T-helper 2 cell treated with Interferon-gamma antibody and Interleukin-4, amounts not matched to agents 5 μg/mL and 100 μg/mL, for 36 hours (primary cell): ENCODE results near the gene COL3A1.

Experiments
- DNase-seq: peaks from one replicate; pipeline ENCODE4 v3.0.0; 2021; ENCODE audit warnings: low spot score
- H3K27ac Mint-ChIP-seq: one replicate; pipeline ENCODE4 v1.8.0; 2021; ENCODE audit warnings: mild to moderate bottlenecking, mixed read lengths
- H3K27me3 Mint-ChIP-seq: one replicate; pipeline ENCODE4 v1.8.0; 2021; ENCODE audit warnings: low read depth, mixed read lengths
- H3K36me3 Mint-ChIP-seq: one replicate; pipeline ENCODE4 v1.8.0; 2021; ENCODE audit warnings: low read depth, mixed read lengths
- H3K4me1 Mint-ChIP-seq: one replicate; pipeline ENCODE4 v1.8.0; 2021; ENCODE audit warnings: low read depth, mixed read lengths
- H3K4me3 Mint-ChIP-seq: one replicate; pipeline ENCODE4 v1.8.0; 2022; ENCODE audit warnings: mild to moderate bottlenecking, moderate library complexity, mixed read lengths
- H3K9me3 Mint-ChIP-seq: one replicate; pipeline ENCODE4 v1.8.0; 2021; ENCODE audit warnings: mixed read lengths

COL3A1 gene

DNA sequence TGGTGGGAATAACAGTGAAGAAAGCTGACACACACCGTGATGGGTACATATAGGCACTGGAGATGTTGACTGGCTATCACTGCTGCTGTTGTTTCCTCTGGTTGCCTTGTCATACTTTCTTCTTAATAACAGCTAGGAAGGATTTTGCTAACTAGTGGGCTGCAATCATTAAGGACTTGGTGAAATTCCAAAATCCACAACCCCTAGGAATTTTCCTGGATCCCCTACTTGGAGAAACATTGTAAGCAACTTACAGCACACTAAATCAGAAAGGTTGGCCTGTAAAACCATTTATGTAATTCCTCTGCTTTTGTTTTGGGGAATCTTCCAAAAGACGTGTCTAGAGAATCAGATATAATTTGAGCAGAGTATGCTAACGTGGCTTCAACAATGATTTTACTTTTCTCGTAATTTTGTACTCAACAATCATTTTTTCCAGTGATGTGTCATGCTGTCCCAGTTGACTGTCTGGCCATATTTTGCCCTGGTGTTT lies 8.0 kb upstream of the COL3A1 start:
- Mint-ChIP-seq H3K4me1 (no peaks in the 10 kb centered on the region), H3K9me3 (no peaks in the 10 kb centered on the region), H3K36me3 (no peaks in the 10 kb centered on the region), H3K27ac (no peak overlapping the region), H3K4me3 (no peak overlapping the region), H3K27me3 (no peaks in the 10 kb centered on the region)
- no peak for DNase-seq

DNA sequence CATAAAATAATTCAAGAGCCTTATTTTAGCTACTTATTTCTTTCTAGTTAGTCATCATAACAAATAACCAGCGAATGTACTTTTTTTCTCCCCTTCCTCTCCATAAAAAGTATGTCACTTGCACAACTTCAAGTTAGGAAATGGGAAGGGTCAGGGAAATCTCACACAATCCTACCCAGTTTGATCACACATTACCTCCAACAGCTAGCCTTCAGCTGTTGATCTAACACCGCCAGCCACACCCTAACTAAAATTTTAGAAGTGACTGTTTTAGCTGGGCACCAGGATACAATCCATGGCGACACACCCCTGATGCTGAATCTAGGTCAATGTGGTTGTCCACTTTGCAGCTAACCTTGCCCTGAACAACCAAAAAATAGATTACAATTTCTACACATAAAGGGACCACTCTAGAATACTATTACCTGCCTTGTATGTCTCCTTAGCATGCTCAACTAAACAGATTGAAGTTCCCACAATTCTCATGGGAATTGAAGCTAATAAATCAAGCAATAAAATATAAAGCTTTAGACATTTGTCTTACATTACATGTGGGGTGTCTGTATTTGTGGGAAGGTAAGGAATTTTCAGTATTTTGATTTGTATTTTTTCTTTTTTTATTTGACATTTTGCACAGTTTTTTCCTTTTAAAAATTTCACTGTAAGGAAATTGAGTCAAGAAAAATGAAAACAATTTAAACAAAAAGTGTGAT lies 7.3 kb upstream of the COL3A1 start:
- Mint-ChIP-seq H3K27me3 (no peaks in the 10 kb centered on the region), H3K27ac (no peak overlapping the region), H3K9me3 (no peaks in the 10 kb centered on the region), H3K36me3 (no peaks in the 10 kb centered on the region), H3K4me1 (no peaks in the 10 kb centered on the region), H3K4me3 (no peak overlapping the region)
- no peak for DNase-seq

- Mint-ChIP-seq H3K27me3 (no peaks in the 10 kb centered on the region), H3K4me3 (no peak overlapping the region), H3K27ac (no peak overlapping the region), H3K36me3 (no peaks in the 10 kb centered on the region), H3K9me3 (no peaks in the 10 kb centered on the region), H3K4me1 (no peaks in the 10 kb centered on the region)
- no peak for DNase-seq
Measured at GRCh38 chr2:188969236-188969635, 4.9 kb upstream of the COL3A1 start.

DNA sequence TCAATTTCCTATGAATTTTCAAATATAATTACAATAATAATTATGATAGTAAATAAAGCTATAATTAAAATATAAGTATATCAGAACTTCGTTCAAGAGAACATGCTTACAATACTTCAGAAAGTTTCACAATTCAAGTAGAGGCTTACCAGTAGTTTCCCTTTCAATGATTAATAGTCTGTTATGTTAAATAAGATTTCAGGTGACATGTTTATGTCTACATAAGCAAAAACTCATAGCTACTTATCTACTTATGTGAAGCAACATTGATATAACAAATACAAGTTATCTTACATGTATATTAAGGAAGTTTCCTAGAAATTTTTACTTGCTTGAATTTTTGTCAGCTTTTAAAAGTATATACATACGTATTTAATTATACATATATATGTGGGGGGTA lies 4.5 kb upstream of the COL3A1 start:
- Mint-ChIP-seq H3K4me1 (no peaks in the 10 kb centered on the region), H3K27ac (no peak overlapping the region), H3K27me3 (no peaks in the 10 kb centered on the region), H3K36me3 (no peaks in the 10 kb centered on the region), H3K9me3 (no peaks in the 10 kb centered on the region), H3K4me3 (no peak overlapping the region)
- no peak for DNase-seq

DNA sequence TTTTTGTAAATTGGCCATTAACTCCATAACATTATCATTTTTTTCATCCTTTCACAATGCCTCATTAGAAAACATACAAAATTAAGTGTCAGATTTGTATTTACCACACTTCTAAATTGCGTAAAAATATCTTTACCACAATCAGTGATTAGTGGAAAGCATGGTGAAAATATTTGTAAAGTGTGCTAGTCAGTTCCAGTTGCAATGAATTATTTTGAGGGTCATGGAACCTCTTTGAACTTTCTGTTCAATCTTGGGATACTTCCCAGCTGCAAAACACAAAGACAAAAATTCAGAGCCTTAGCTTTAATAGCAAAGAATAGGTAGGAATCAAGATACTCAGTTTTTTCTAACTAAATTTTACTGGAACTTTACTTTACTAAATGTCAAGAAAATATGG lies 4.0 kb upstream of the COL3A1 start:
- DNase-seq = no peak
- H3K36me3 Mint-ChIP-seq = no peaks in the 10 kb centered on the region
- H3K27ac Mint-ChIP-seq = no peak overlapping the region
- no peaks in the 10 kb centered on the region for H3K9me3 Mint-ChIP-seq
- no peaks in the 10 kb centered on the region for H3K27me3 Mint-ChIP-seq
- H3K4me3 Mint-ChIP-seq = no peak overlapping the region
- H3K4me1 Mint-ChIP-seq = no peaks in the 10 kb centered on the region

DNA sequence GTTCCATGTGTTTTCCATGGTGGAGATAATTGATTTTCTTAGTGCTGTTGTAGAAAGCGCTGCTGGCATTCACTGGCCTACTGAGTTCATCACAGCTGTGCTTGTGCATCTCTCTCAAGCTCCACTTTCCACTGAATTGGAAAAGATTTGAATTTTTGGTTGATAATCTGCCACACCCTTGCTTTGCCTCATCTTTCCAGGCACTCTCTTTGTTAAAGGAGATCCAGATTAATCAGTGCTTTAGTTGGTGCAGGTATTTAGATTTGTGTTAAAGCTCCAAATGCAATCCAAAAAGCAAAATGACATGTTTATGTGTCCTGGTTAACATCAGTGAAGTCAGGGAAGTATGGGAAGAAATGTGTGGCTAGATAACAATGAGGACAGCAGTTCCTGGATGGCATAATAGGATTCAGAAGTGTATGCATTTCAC lies 2.7 kb upstream of the COL3A1 start:
- Mint-ChIP-seq H3K9me3 (no peaks in the 10 kb centered on the region), H3K36me3 (no peaks in the 10 kb centered on the region), H3K4me1 (no peaks in the 10 kb centered on the region), H3K27ac (no peak overlapping the region), H3K4me3 (no peak overlapping the region), H3K27me3 (no peaks in the 10 kb centered on the region)
- DNase-seq = no peak

GRCh38 chr2:188973641-188974040 lies 532 bp upstream of the COL3A1 start:
- H3K36me3 Mint-ChIP-seq = no peaks in the 10 kb centered on the region
- DNase-seq = no peak
- H3K27ac Mint-ChIP-seq = no peak overlapping the region
- no peaks in the 10 kb centered on the region for H3K9me3 Mint-ChIP-seq
- no peaks in the 10 kb centered on the region for H3K27me3 Mint-ChIP-seq
- H3K4me1 Mint-ChIP-seq = peaks cover 1% of the 10 kb centered on the region
- H3K4me3 Mint-ChIP-seq = no peak overlapping the region

GRCh38 chr2:188975497-188976102 lies 1.4 kb downstream of the COL3A1 start:
- DNase-seq = no peak
- no peak overlapping the region for H3K4me3 Mint-ChIP-seq

GRCh38 chr2:188976545-188977268 lies 2.5 kb downstream of the COL3A1 start:
- H3K27me3 Mint-ChIP-seq = no peaks in the 10 kb centered on the region
- no peaks in the 10 kb centered on the region for H3K36me3 Mint-ChIP-seq
- DNase-seq = no peak
- H3K4me1 Mint-ChIP-seq = peaks cover 6% of the 10 kb centered on the region
- H3K4me3 Mint-ChIP-seq = no peak overlapping the region
- no peaks in the 10 kb centered on the region for H3K9me3 Mint-ChIP-seq
- no peak overlapping the region for H3K27ac Mint-ChIP-seq

More at GRCh38 chr2:188975497-188976102, 1.4 kb downstream of the COL3A1 start:
- Mint-ChIP-seq H3K27me3 (no peaks in the 10 kb centered on the region), H3K4me1 (peaks cover 6% of the 10 kb centered on the region), H3K9me3 (no peaks in the 10 kb centered on the region), H3K27ac (no peak overlapping the region), H3K36me3 (no peaks in the 10 kb centered on the region)

DNA sequence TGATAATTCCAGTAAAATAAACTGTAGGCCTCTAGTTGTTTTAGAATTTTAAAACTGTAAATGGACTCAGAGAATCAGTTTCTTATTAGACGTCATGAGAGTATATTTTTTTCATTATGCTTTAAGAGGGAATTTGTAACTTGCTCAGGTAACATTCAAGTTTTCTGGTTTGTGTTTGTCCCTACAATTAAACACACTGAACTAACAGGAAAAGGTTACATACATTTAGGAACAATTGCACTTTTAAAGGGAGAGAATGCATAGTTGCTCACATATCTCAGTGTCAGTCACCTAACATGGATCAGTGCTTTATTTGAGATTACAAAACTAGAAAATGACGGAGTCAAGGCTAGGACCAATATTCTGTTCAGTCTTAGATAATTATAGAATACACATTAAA lies 3.1 kb downstream of the COL3A1 start:
- Mint-ChIP-seq H3K27me3 (no peaks in the 10 kb centered on the region), H3K4me3 (no peak overlapping the region), H3K36me3 (no peaks in the 10 kb centered on the region), H3K4me1 (peaks cover 6% of the 10 kb centered on the region), H3K9me3 (no peaks in the 10 kb centered on the region), H3K27ac (no peak overlapping the region)
- no peak for DNase-seq

DNA sequence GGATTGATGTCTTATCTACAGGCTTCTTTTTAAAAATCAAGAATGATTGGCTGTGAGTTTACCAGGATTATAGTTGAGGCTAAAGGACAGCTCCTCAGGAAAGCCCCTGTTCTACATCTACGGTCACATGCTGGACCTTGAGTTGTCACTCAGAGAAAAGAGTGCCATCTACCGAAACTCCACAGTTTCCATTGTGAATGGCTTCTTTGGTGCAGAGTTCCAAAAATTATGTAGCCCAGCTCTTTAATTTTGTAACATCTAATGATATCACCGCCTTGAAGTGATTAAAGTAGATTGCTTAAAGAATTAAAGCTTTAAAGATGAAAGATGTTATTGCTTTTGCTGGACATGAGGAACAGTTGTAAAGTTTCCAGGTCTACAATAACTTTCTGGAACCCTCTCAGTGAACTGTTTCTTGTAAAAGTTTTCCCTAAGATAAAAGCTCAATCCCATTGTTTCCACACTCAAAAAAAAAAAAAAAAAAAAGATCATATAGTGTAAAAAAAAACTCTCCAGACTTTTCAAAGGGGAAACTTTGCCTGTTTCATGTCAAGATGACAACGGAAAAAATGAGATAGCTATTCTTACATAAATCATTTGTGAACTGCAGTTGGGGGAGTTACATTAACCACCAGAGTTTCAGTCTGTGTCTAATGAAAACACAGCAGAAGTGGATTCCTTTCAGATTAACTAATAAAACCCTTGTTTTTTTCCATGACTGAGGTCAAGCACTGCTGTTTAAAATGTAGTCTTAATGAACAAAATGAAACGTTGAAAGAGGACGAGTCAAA lies 4.3 kb downstream of the COL3A1 start:
- peaks cover 3% of the 10 kb centered on the region for H3K27me3 Mint-ChIP-seq
- no peaks in the 10 kb centered on the region for H3K36me3 Mint-ChIP-seq
- peaks cover 6% of the 10 kb centered on the region for H3K4me1 Mint-ChIP-seq
- H3K9me3 Mint-ChIP-seq = no peaks in the 10 kb centered on the region
- DNase-seq = no peak
- peak overlapping the region; percentile 24 for H3K4me3 Mint-ChIP-seq
- H3K27ac Mint-ChIP-seq = no peak overlapping the region

- Mint-ChIP-seq H3K4me3 (peak overlapping the region; percentile 24), H3K36me3 (no peaks in the 10 kb centered on the region), H3K9me3 (no peaks in the 10 kb centered on the region), H3K27me3 (peaks cover 3% of the 10 kb centered on the region), H3K27ac (no peak overlapping the region), H3K4me1 (peaks cover 6% of the 10 kb centered on the region)
- DNase-seq = no peak
Measured at GRCh38 chr2:188979187-188980114, 5.3 kb downstream of the COL3A1 start.
